HG03135 (cell line): ENCODE data around the gene PDE6D.

Experiments used
- ATAC-seq: cut with Tn5 transposase; IDR thresholded peaks from one replicate; pipeline ENCODE4 v1.9.1; 2021; ENCODE audit warnings: mild to moderate bottlenecking, moderate library complexity; ENCODE audit not compliant: unreplicated experiment

Gene PDE6D

GRCh38 chr2:231685349-231686191 is 95.5 kb downstream of the PDE6D start:
- ATAC-seq, result no peak

GRCh38 chr2:231684314-231685223 is 96.5 kb downstream of the PDE6D start:
- no peak for ATAC-seq

- no peak for ATAC-seq
Measured at GRCh38 chr2:231683292-231684235, 97.5 kb downstream of the PDE6D start.

GRCh38 chr2:231682603-231683291 is 98.3 kb downstream of the PDE6D start:
- ATAC-seq, result no peak
